GM04503 (cell line): ENCODE results near the gene MYO18A.
"Not testable (repeated sequence)": the region's sequence is repeated elsewhere in the genome, so short reads cannot be mapped to it uniquely, and the experiment has no call there.

Experiments used
- DNase-seq: peaks from one replicate; pipeline ENCODE4 v3.0.0-alpha.2; 2012; ENCODE audit warnings: low read depth

The MYO18A gene

DNA sequence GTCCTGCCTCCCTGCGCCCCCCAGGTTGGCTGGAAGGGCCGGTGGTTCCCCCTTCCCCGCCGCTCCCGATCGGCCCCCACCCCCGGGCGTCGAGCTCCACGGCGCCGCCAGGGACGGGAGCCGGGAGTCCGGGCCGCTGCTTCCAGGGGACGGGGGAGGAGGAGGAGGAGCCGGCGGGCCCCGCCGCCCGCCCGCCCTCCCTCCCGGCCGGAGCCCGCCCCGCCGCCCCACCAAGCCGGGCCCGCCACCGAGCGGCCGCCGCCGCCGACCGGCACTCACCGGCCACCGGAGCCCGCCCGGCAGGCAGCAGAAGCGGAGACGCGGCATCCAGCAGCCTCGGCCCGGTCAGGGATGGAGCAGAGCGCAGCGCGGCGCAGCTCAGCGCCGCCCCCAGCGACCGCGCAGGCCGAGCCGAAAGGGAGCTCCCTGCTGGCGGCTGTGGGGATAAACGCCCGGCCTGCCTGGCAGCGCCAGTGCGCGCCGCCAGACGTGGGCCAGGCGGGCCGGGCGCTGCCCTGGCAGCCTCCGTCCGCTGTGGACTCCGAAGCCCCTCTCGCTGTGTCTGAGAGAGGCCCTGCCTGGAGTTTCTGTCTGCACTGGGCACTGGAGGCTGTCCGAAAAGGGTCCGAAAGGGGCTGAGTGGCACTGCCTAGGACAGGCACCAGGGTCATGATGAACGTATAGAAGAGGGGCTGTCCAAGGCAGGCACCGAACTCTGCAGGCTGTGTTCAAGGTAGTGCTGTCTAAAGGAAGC is at the start of gene MYO18A:
MYO18A (minus strand) TSS at position 365 of the 754 bp plus-strand sequence. CDS start 13,458 bp downstream, outside the sequence.
- DNase-seq = no peak

- DNase-seq = no peak
These were observed 45.2 kb upstream of the MYO18A start for GRCh38 chr17:29225396-29225795.

DNA sequence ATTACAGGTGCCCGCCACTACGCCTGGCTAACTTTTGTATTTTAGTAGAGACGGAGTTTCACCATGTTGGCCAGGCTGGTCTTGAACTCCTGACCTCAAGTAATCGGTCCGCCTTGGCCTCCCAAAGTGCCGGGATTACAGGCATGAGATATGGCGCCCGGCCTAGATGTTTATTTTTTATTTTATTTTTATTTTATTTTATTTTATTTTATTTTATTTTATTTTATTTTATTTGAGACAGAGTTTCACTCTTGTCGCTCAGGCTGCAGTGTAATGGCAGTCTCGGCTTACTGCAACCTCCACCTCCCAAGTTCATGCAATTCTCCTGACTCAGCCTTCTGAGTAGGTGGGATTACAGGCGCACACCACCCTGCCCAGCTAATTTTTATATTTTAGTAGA is 41.1 kb upstream of the MYO18A start:
- not testable (repeated sequence) for DNase-seq

DNA sequence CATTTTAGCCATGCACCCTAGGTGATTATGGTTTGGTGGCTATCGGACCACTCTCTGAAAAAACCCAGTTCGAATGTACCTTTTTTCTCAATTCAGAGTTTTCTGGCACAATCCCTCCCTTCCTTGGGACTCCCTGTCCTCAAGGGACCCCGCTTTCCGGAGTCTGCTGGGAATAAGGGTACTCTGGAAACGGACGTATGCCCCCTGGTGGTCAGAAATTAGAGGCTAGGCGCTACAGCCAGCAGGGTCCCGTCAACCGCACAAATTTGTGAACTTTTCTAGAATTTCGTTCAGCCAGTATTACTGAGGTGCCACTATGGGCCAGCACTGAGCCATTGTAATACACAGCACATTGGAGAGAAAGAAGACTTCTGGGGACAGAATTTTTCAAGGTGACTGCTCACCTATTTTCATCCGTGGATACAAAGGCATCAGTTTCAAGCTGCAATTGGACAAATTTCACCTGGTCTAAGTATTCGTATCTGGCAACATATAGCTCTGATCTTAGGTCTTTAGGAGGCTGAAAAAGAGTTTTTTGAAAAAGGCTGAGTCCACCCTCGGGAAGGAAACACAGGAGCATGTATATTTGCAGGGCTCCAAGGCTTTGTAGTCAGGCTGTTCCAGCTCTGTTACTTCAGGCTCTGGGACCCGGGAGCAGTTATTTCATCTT is 39.3 kb upstream of the MYO18A start:
- DNase-seq = peak; percentile 32

DNA sequence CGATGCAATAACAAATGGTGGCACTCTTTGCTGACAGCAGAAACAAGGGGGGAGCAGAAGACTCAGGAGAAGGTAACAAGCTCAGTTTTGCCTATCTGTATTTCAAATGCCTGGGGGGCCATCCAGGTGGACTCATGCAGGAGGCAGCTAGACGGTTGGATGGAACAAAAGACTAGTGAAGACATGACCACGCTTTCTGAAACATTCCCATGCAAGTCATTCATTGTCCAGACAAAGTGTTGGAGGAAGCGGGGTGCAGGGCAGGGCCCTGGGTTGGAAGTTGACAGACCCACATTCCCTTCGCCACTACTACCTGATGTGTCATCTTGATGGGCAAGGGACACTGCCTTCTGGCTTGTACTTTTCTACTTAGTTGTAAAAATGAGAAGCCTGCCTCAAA is 36.7 kb upstream of the MYO18A start:
- no peak for DNase-seq

DNA sequence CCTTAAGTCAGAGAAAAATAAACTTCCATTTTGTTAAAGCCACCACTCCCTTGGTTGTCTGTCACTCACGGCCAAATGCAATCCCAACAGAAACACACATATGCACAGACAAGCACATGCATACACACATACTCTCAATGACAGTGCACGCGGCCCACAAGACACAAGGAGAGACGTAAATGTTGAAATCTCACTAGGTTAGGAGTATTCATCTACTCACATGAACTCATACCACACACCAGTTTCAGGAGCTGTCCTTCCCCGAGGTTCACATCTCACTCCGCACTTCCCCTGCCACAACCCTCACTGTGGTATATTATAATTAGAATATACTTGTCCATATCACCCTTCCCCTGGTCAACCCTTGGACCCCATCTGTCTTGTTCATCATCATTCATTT is 36.0 kb upstream of the MYO18A start:
- DNase-seq = no peak

DNA sequence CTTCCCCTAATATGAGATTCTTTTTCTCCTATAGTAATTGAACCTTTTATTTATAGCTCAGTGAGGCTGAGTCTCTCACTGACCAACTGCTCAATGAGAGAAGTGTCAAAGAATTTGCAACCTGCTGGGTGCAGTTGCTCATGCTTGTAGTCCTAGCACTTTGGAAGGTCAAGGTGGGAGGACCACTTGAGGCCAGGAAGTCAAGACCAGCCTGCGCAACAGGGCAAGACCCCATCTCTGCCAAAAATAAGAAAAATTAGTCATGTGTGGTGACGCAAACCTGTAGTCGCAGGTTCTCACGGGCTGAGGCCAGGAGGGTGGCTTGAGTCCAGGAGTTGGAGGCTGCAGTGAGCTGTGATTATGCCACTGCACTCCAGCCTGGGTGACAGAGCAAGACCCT is 35.5 kb upstream of the MYO18A start:
- no peak for DNase-seq

DNA sequence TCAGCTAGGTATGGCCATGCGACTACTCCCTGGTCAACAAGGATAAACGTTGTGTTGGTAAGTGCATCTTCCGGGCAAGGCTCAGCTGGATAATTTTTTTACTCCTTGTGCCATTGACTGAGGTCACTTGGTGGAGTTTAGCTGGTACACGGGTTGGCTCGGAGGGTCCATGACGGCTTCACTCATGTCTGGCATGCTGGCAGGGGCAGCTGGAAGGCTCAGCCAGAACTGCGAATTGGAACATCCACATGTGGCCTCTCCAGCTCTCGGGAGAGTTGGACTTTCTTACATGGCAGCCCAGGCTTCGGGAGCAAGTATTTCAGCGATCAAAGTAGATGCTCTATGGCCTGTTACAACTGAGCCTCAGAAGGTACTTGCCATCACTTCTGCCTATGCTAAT is 35.0 kb upstream of the MYO18A start:
- no peak for DNase-seq

GRCh38 chr17:29214215-29215146 is 34.3 kb upstream of the MYO18A start:
- no peak for DNase-seq

GRCh38 chr17:29212681-29213121 is 32.5 kb upstream of the MYO18A start:
- DNase-seq = peak; percentile 27

DNA sequence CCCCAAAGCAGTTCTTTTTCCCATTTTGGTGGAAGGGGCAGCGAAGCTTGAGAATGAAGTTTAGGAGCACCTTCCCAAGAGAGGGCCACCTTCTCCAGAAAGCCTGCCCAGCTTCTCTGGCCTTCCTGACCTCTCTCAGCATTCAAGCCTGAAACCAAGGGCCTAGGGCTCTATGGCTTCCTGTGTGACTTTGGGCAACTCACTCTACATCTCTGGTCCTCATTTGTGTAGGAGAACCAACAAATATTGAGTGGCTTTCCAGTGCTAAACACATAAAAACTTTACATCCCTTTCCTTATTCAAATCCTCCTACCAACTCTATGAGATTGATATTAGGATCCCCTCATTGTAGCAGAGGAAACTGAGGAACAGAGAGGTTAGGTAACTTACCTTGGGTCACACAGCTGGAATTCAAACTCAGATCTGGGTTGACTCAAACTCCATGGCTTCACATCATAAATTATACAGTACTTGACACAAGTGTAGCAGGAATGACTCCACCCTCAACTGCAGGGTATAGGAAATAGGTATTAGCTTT is 32.0 kb upstream of the MYO18A start:
- no peak for DNase-seq

- no peak for DNase-seq
These were observed 30.7 kb upstream of the MYO18A start for GRCh38 chr17:29210879-29211278.

- DNase-seq = no peak
These were observed 28.9 kb upstream of the MYO18A start for GRCh38 chr17:29209073-29209472.

DNA sequence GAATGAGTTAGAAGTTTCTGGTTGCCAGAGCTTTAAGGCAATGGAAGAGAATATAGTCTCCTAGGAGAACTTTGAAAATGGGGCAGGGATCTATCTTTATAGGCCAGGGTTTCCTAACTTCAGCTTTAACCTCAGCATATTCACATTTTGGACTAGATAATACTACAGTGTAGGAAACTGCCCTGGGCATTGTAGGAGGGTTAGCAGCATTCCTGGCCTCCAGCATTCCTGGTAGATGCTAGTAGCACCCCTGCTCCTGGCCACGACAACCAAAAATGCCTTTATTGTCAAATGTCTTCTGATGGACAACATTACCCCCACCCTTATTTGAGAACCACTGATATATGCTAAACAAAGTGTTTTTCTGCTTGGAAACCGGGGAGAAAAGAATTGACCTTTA is 27.8 kb upstream of the MYO18A start:
- DNase-seq = no peak

GRCh38 chr17:29205047-29205446 is 24.8 kb upstream of the MYO18A start:
- no peak for DNase-seq

- DNase-seq = not testable (repeated sequence)
These were observed 24.0 kb upstream of the MYO18A start for GRCh38 chr17:29204068-29204804.

DNA sequence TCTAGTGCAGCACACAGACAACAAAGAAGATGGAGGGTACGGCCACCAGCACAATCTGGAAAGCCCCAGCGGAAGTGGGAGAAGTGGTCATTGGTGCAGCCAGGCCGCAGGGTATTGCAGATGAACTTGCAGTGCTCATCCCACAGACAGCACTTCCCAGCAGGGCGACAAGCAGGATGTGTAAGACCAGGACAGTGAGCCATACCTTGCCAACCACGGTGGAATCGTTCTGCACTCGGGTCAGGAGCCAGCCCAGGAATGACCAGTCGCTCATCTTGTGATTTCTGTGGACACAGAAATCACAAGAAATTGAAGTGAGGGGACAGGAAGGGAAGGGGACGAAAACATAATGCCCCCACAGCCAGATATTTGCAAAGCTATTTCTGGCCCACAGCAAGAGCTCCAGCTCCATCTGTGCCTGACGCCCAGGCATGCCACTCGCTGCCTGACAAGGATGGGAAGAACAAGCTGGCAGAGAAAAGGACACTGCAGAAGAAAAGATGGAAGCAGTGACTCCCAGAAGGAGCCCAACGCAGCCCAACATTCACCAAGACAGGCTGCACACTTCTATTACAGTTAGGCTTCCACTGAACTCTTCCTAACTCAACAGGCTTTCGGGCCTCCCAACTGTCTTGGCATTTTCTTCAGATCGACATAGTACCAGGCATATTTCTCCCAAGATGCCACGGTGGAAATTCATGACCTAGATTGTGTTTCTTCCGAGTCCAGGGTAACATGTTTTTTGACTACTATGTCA is 17.5 kb upstream of the MYO18A start:
- no peak for DNase-seq

DNA sequence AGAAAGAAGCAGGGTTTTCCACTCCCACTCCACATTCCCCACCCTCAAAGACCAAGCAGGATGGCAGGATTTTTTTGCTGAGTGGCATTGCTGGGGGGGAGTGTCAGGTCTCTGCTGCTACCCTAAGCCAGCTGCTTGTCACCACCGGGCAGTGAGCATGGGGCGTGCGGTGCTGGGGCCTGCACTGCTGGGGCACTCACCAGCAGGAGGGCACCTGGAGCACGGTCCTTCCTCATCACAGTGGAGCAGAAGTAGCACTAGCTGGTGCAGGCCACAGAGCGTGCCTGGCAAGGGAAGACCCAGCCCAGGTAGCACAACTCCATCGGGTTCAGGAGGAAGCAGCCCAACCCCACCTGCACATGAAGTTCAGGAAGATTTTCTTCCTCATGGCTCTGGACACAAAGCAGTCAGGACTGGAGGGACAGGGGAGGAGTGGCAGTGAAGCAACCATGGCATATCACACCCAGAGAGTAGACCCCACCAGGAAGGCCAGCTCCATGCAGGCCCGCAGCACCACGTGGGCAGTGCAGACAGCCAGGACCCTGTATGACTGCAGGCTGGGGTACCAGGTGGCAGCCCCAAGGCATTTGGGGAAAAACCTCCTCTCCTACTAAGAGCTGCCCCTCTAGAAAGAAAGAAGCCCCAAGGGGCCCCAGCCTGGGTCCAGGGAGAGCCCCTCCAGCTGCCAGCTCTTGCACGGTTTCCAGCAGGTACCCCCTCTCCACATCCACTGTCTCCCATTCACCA is 16.7 kb upstream of the MYO18A start:
- no peak for DNase-seq

DNA sequence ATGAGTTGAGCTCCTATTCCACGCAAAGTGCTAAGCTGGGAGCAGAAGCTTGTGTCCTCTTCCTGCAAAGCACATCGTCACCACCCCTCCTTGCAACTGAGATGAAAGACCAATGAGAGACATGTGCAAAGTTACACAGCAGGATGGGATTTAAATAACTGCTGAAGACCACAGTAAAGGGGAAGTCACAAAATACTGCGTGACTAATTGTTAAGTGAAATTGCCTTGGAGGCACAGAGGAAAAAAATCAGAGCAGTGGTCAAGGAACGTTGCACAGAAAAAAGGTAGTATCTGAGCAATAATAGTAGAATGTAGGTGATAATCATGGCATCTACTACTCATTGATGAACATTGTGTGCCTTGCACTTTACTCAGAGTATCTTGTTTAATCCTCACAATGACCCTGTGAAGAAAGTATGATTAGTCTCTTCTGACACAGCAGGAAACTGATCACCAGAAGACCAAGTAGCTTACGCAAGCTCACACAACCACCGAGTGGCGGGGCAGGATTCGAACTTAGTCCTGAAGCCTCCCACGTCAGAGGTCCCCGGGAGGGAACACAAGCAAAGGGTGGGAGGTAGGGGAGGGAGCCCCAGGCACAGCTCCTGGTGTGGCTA is 15.4 kb upstream of the MYO18A start:
- DNase-seq = no peak

DNA sequence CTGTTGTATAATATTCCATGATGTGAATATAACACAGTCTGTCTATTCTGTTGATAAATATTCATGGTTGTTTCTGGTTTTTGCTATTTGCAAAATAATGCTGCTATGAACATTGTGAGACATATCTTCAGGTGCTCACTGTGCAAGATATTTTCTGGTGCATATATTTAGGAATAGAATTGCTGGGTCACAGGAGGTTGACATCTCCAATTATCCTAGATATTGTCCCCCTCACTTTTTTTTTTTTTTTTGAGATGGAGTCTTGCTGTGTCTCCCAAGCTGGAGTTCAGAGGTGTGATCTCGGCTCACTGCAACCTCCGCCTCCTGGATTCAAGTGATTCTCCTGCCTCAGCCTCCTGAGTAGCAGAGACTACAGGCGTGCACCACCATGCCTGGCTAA is 14.5 kb upstream of the MYO18A start:
- no peak for DNase-seq
